RWPE1 (cell line): Measurements from ENCODE around the gene TLX1.

ENCODE experiments used
- CTCF ChIA-PET: fragments of 350-600 bp; sonication (Branson Sonifier 250); formaldehyde crosslinking; extraction: SDS; loops from one replicate; lab custom pipeline; 2021; lab: Yijun Ruan, JAX
- POLR2A ChIA-PET: fragments of 400-600 bp; formaldehyde crosslinking; extraction: SDS; loops from one replicate; lab custom pipeline; 2020; ENCODE audit warnings: antibody characterized with exemption; ENCODE audit not compliant: low non-redundant PET; lab: Yijun Ruan, JAX
- DNase-seq: peaks from one replicate; pipeline ENCODE4 v3.0.0; 2012; ENCODE audit warnings: low spot score
- H3K27ac ChIP-seq: fragments of 450-650 bp; 2 replicates; pipeline ENCODE4 v1.5.1; 2017
- CTCF ChIP-seq: fragments of 450-650 bp; conservative IDR thresholded peaks from 2 replicates; pipeline ENCODE4 v1.5.1; 2017; ENCODE audit warnings: low read depth, mild to moderate bottlenecking

TLX1 gene

GRCh38 chr10:101135141-101136006, 4.3 kb downstream of the TLX1 start:
- CTCF ChIA-PET: interaction anchor here (0.5 to 0.6 kb wide), 2 partner anchors 73 to 617 kb away, joined by 3 read pairs; no protein-coding TSS in a partner anchor
- POLR2A ChIA-PET: no interaction called here
- H3K27ac ChIP-seq: no peak overlapping the region
- DNase-seq: no peak
- TF ChIP-seq CTCF: no peak

- no peak for TF ChIP-seq CTCF
- ChIA-PET POLR2A (no interaction called here), CTCF (interaction anchor here (7.2 kb wide), 1 partner anchor 39 kb away, joined by 272 read pairs; no protein-coding TSS in a partner anchor)
- H3K27ac ChIP-seq: no peak overlapping the region
- DNase-seq: no peak
Observed at GRCh38 chr10:101136007-101136707, 5.1 kb downstream of the TLX1 start.

- DNase-seq: no peak
- no peak overlapping the region for H3K27ac ChIP-seq
- no peak for TF ChIP-seq CTCF
- ChIA-PET POLR2A (no interaction called here), CTCF (interaction anchor here (7.2 kb wide), 1 partner anchor 40 kb away, joined by 272 read pairs; no protein-coding TSS in a partner anchor)
Observed at GRCh38 chr10:101136708-101137121, 5.6 kb downstream of the TLX1 start.

GRCh38 chr10:101137271-101137670, 6.2 kb downstream of the TLX1 start:
- TF ChIP-seq CTCF: no peak
- no peak overlapping the region for H3K27ac ChIP-seq
- no peak for DNase-seq
- ChIA-PET POLR2A (no interaction called here), CTCF (interaction anchor here (7.2 kb wide), 1 partner anchor 40 kb away, joined by 272 read pairs; no protein-coding TSS in a partner anchor)

GRCh38 chr10:101138788-101139420, 7.8 kb downstream of the TLX1 start:
- ChIA-PET CTCF (interaction anchor here (0.6 to 7.2 kb wide), 3 partner anchors 42 to 1186 kb away, joined by 3 to 272 read pairs (median 6); no protein-coding TSS in a partner anchor), POLR2A (no interaction called here)
- H3K27ac ChIP-seq: no peak overlapping the region
- TF ChIP-seq CTCF: no peak
- no peak for DNase-seq
